K562 (cell line): ENCODE results near the gene NEK4. TPM values are rescaled to one million over a fixed set of nuclear protein-coding genes. Genes with fewer than 3 reads are reported as not detected.

Source experiments
- ATAC-seq: fragments of 200-7000 bp; cut with Tn5 transposase; 3 replicates; pipeline ENCODE4 v1.9.1; 2020; ENCODE audit warnings: moderate library complexity
- BruUV-seq: library from RNA; stranded (reverse); fragments of 400-500 nt; replicated peaks from 2 replicates; lab custom pipeline; 2021; lab: Mats Ljungman, UMichigan
- CTCF ChIA-PET: fragments of 300-600 bp; formaldehyde crosslinking; extraction: SDS; loops from one replicate; lab custom pipeline; 2021; ENCODE audit warnings: low intra/inter-chr PET ratio; lab: Yijun Ruan, JAX
- POLR2A ChIA-PET: fragments of 300-600, 350-650 bp; sonication (Branson Sonifier 250); formaldehyde crosslinking; extraction: SDS; loops from one replicate; lab custom pipeline; 2021; ENCODE audit warnings: antibody characterized with exemption, inconsistent platforms; lab: Yijun Ruan, JAX
- DNase-seq, 4 experiments: peaks; one replicate each; pipeline versions ENCODE4 v3.0.0 to v3.0.0-alpha.2; 2011 to 2018; ENCODE audit warnings: low spot score in 3 of 4, mixed read lengths in 3 of 4; ENCODE audit errors: extremely low read depth in 1 of 4
- FAIRE-seq: peaks from 2 replicates; lab custom pipeline; 2011; peaks lifted over from hg19 to GRCh38; lab: Jason Lieb, UNC
- H2AFZ ChIP-seq: 2 replicates; pipeline ENCODE4 v1.6.0; 2011; ENCODE audit warnings: low read depth, low read length, control low read depth, inconsistent platforms
- H3K27ac ChIP-seq: fragments of 200-600 bp; 3 replicates; pipeline ENCODE4 v1.8.0; 2011; ENCODE audit warnings: low read depth, mild to moderate bottlenecking, control low read depth, inconsistent platforms, low read length, moderate library complexity, mixed read lengths; ENCODE audit errors: extremely low read depth
- H3K27me3 ChIP-seq, 2 experiments: fragments of 300-600 bp in 1 of 2; 2 replicates in 1 of 2; 3 replicates in 1 of 2; pipeline versions ENCODE4 v1.6.0 to v1.8.0; 2011; ENCODE audit warnings: inconsistent platforms in 2 of 2, low read length in 2 of 2, mild to moderate bottlenecking in 1 of 2, mixed read lengths in 1 of 2, moderate library complexity in 1 of 2; ENCODE audit not compliant: control insufficient read depth in 2 of 2, insufficient read depth in 2 of 2
- H3K36me3 ChIP-seq: fragments of 300-600 bp; 3 replicates; pipeline ENCODE4 v1.8.0; 2011; ENCODE audit warnings: mild to moderate bottlenecking, low read length, inconsistent platforms; ENCODE audit not compliant: control insufficient read depth, insufficient read depth
- H3K4me1 ChIP-seq, 2 experiments: fragments of 200-600 bp in 1 of 2; replicated peaks in 1 of 2; 2 replicates in 1 of 2; 3 replicates in 1 of 2; pipeline versions ENCODE4 v1.5.1 to v1.8.0; 2011; ENCODE audit warnings: inconsistent platforms in 2 of 2, low read length in 2 of 2, mild to moderate bottlenecking in 1 of 2, mixed read lengths in 1 of 2, moderate library complexity in 1 of 2; ENCODE audit not compliant: control insufficient read depth in 2 of 2, insufficient read depth in 2 of 2
- H3K4me2 ChIP-seq: 2 replicates; pipeline ENCODE4 v1.6.1; 2011; ENCODE audit warnings: low read length, control low read depth, inconsistent platforms, mixed read lengths; ENCODE audit not compliant: insufficient read depth
- H3K4me3 ChIP-seq: fragments of 200-600 bp; sonication (generic), shearing (Covaris generic); 2 replicates; pipeline ENCODE4 v1.5.1; 2016; ENCODE audit warnings: control low read depth, inconsistent platforms
- H3K79me2 ChIP-seq: fragments of 200-600 bp; 3 replicates; pipeline ENCODE4 v1.8.0; 2011; ENCODE audit warnings: low read length, inconsistent platforms; ENCODE audit not compliant: control insufficient read depth, insufficient read depth
- H3K9ac ChIP-seq, 2 experiments: 2 replicates each; pipeline versions ENCODE4 v1.6.0 to v1.6.1; 2011; ENCODE audit warnings: low read depth in 2 of 2, low read length in 2 of 2, control low read depth in 1 of 2, inconsistent platforms in 1 of 2, mild to moderate bottlenecking in 1 of 2, mixed read lengths in 1 of 2; ENCODE audit not compliant: insufficient read depth in 1 of 2
- H3K9me1 ChIP-seq: one replicate; pipeline ENCODE4 v1.6.0; 2011; ENCODE audit warnings: inconsistent platforms, mild to moderate bottlenecking, low read length, moderate library complexity; ENCODE audit not compliant: control insufficient read depth, insufficient read depth
- H3K9me3 ChIP-seq: replicated peaks from 2 replicates; pipeline ENCODE4 v1.5.1; 2011; ENCODE audit warnings: low read depth, low read length, inconsistent platforms; ENCODE audit not compliant: control insufficient read depth, insufficient read depth
- H4K20me1 ChIP-seq: replicated peaks from 2 replicates; pipeline ENCODE4 v1.6.1; 2011; ENCODE audit warnings: low read length, inconsistent platforms, mixed read lengths; ENCODE audit not compliant: control insufficient read depth, insufficient read depth
- BHLHE40 ChIP-seq: IDR thresholded peaks from 2 replicates; pipeline ENCODE4 v1.6.1; 2011; ENCODE audit warnings: low read length, improper control_type of control experiment
- CREB3L1 ChIP-seq: fragments of 450-650 bp; IDR thresholded peaks from 2 replicates; pipeline ENCODE4 v1.6.1; 2014; ENCODE audit warnings: low read depth, mild to moderate bottlenecking, moderate library complexity, borderline replicate concordance
- HES1 ChIP-seq: fragments of 450-650 bp; IDR thresholded peaks from 2 replicates; pipeline ENCODE4 v1.6.1; 2016; ENCODE audit warnings: low read depth, mild to moderate bottlenecking, moderate library complexity
- HMG20A ChIP-seq: fragments of 450-650 bp; formaldehyde crosslinking; conservative IDR thresholded peaks from 2 replicates; pipeline ENCODE4 v1.4.0; 2020; ENCODE audit warnings: mild to moderate bottlenecking, mixed read lengths
- MAFF ChIP-seq: IDR thresholded peaks from 2 replicates; pipeline ENCODE4 v1.6.1; 2012; ENCODE audit warnings: low read length, improper control_type of control experiment
- PKNOX1 ChIP-seq: fragments of 450-650 bp; IDR thresholded peaks from 2 replicates; pipeline ENCODE4 v1.6.1; 2016
- TAF15 ChIP-seq: fragments of 200-400 bp; formaldehyde crosslinking; IDR thresholded peaks from 2 replicates; pipeline ENCODE4 v1.6.1; 2017; ENCODE audit warnings: mild to moderate bottlenecking, low read depth, low read length, moderate library complexity
- WGBS: fragments of 100-300 bp; shearing (Covaris generic); methylation state at CpG from one replicate; pipeline ENCODE4 v1.1.6; 2016; ENCODE audit warnings: low coverage, mixed read lengths; ENCODE audit not compliant: insufficient coverage; ENCODE audit errors: missing lambda C conversion rate; 5-methylcytosine and 5-hydroxymethylcytosine counted together
- in situ Hi-C: fragments of 300-500 bp; cut with MboI; formaldehyde crosslinking; loops from 4 replicates; pipeline ENCODE4 v1.15.0; 2018; ENCODE audit warnings: inconsistent platforms, mixed read lengths
- intact Hi-C: fragments of 100-400 bp; cut with micrococcal nuclease; formaldehyde crosslinking; loops from 2 replicates; pipeline ENCODE4 v1.14.2; 2022
- polyA plus RNA-seq, 8 experiments: library from polyadenylated mRNA; depleted of rRNA in 4 of 8; stranded (reverse) in 5 of 8; unstranded in 3 of 8; fragments of >200 nt; fragmentation: Nextera tagmentation in 2 of 8; fragmentation: Illumina TruSeq in 1 of 8; extraction: Ambion mirVana in 2 of 8; extraction: Trizol in 1 of 8; gene quantifications; 2 replicates each; pipeline versions ENCODE4 v1.2.1 to v1.2.3, GENCODE V29; 2011 to 2014; ENCODE audit warnings: inconsistent platforms in 1 of 8, missing spikeins in 1 of 8
- total RNA-seq, 7 experiments: library from RNA; depleted of rRNA in 6 of 7; stranded (reverse); fragments of >200 nt in 6 of 7; fragmentation: Illumina TruSeq in 2 of 7; extraction: Trizol in 2 of 7; gene quantifications; 2 replicates each; pipeline versions ENCODE4 v1.2.1 to v1.2.3, GENCODE V29; 2011 to 2021; ENCODE audit warnings: low replicate concordance in 1 of 7

The NEK4 gene
- total and polyA plus RNA-seq, 9 of the 15 experiments (the other 6 are each of a cell fraction or from before 2014, with no cell fraction given): 5.8 to 23.1 (median 16.6) TPM

- no peak overlapping the region for H3K27ac ChIP-seq
- no TSS peak for BruUV-seq
- no peak overlapping the region for H3K4me2 ChIP-seq
- WGBS: 18% methylated on average over 9 of the region's 19 CpGs
- TF ChIP-seq BHLHE40 (peak; percentile 57), HMG20A (CRISPR knock-in tag) (no peak), HES1 (no peak), PKNOX1 (no peak), CREB3L1 (no peak), TAF15 (no peak), MAFF (no peak)
- ChIA-PET CTCF (no interaction called here), POLR2A (no interaction called here)
- DNase-seq (peak in 3 of 4 experiments; percentile 19 to 33 (median 32)), ATAC-seq (peak; percentile 39; the same call in 2 of the 3 replicates), FAIRE-seq (no peak)
- H2AFZ ChIP-seq: no peak overlapping the region
- H3K4me1 ChIP-seq: peaks cover 0 to 4% of the 10 kb centered on the region in 2 experiments; a peak in 2 of 5 replicates
- no peak overlapping the region for H3K9ac ChIP-seq
- no peaks in the 10 kb centered on the region for H4K20me1 ChIP-seq
- H3K36me3 ChIP-seq: no peaks in the 10 kb centered on the region
- H3K9me1 ChIP-seq: no peaks in the 10 kb centered on the region
- in situ Hi-C loops (no loop called here), intact Hi-C loops (no loop called here)
- H3K27me3 ChIP-seq: peaks cover 0 to 4% of the 10 kb centered on the region in 2 experiments; a peak in 2 of 5 replicates
- no peak overlapping the region for H3K4me3 ChIP-seq
- no peaks in the 10 kb centered on the region for H3K9me3 ChIP-seq
- no peaks in the 10 kb centered on the region for H3K79me2 ChIP-seq
Observed at GRCh38 chr3:52805270-52806039, 34.7 kb upstream of the NEK4 start.
